C4-2B (cell line): ENCODE measurements around the gene NAALAD2.
"Not testable (repeated sequence)": the region's sequence is repeated elsewhere in the genome, so short reads cannot be mapped to it uniquely, and the experiment has no call there.

Source experiments
- H3K27ac ChIP-seq: fragments of 450-650 bp; 2 replicates; pipeline ENCODE4 v1.5.1; 2017
- CTCF ChIP-seq: fragments of 450-650 bp; conservative IDR thresholded peaks from 2 replicates; pipeline ENCODE4 v1.5.1; 2017; ENCODE audit warnings: mild to moderate bottlenecking
- ZFX ChIP-seq: fragments of 450-650 bp; IDR thresholded peaks from 2 replicates; pipeline ENCODE4 v1.6.1; 2017

NAALAD2 gene

GRCh38 chr11:90202342-90202741, 67.9 kb downstream of the NAALAD2 start:
- H3K27ac ChIP-seq = no peak overlapping the region
- no peak for TF ChIP-seq ZFX
- no peak for TF ChIP-seq CTCF

GRCh38 chr11:90204407-90204806, 69.9 kb downstream of the NAALAD2 start:
- TF ChIP-seq CTCF (no peak), ZFX (no peak)
- H3K27ac ChIP-seq = no peak overlapping the region

GRCh38 chr11:90204832-90205646, 70.6 kb downstream of the NAALAD2 start:
- no peak for TF ChIP-seq ZFX
- TF ChIP-seq CTCF = peak; percentile 95

GRCh38 chr11:90207992-90208391, 73.5 kb downstream of the NAALAD2 start:
- H3K27ac ChIP-seq = not testable (repeated sequence)

More at GRCh38 chr11:90204832-90205646, 70.6 kb downstream of the NAALAD2 start:
- no peak overlapping the region for H3K27ac ChIP-seq

- H3K27ac ChIP-seq = no peak overlapping the region
- no peak for TF ChIP-seq CTCF
- TF ChIP-seq ZFX = no peak
Observed at GRCh38 chr11:90208857-90209256, 74.4 kb downstream of the NAALAD2 start.

GRCh38 chr11:90213322-90213721, 78.9 kb downstream of the NAALAD2 start:
- H3K27ac ChIP-seq = no peak overlapping the region
- TF ChIP-seq CTCF (no peak), ZFX (no peak)

- TF ChIP-seq ZFX (no peak), CTCF (no peak)
Observed at GRCh38 chr11:90216611-90217010, 82.1 kb downstream of the NAALAD2 start.

GRCh38 chr11:90218606-90219005, 84.1 kb downstream of the NAALAD2 start:
- no peak overlapping the region for H3K27ac ChIP-seq

More at GRCh38 chr11:90216611-90217010, 82.1 kb downstream of the NAALAD2 start:
- no peak overlapping the region for H3K27ac ChIP-seq

More at GRCh38 chr11:90218606-90219005, 84.1 kb downstream of the NAALAD2 start:
- no peak for TF ChIP-seq CTCF
- no peak for TF ChIP-seq ZFX
